ENCODE measurements around the gene MAPKAPK2.

Gene MAPKAPK2

GRCh38 chr1:206783506-206783905, 98.8 kb downstream of the MAPKAPK2 start:
- DNase-seq: no peak
